ENCODE results near the gene CRTC3. TPM values are rescaled to one million over a fixed set of nuclear protein-coding genes. Genes with fewer than 3 reads are reported as not detected.

The CRTC3 gene
- total RNA-seq, 3 donors from 2014 or later (not counting 1 experiment from before 2014, with no cell fraction given): 68.8 to 101 (median 92.4) TPM

GRCh38 chr15:90609242-90610180, 79.8 kb downstream of the CRTC3 start:
- Histone ChIP-seq H3K9me3 (ENCODE audit: control insufficient read depth, insufficient read depth, low read length) (no peaks in the 10 kb centered on the region), H3K4me1 (ENCODE audit: control insufficient read depth, insufficient read depth, low read length) (no peaks in the 10 kb centered on the region), H3K4me3 (ENCODE audit: low read length) (no peak overlapping the region), H3K27ac (ENCODE audit: low read length) (no peak overlapping the region), H3K27me3 (ENCODE audit: control insufficient read depth, insufficient read depth, low read length) (no peaks in the 10 kb centered on the region), H3K36me3 (ENCODE audit: control insufficient read depth, insufficient read depth, low read length) (peaks cover 41% of the 10 kb centered on the region)
- DNase-seq: no peak
- H3K4me3 Mint-ChIP-seq: no peak overlapping the region
- H3K27me3 Mint-ChIP-seq (ENCODE audit: low read depth in 2 of 2): no peaks in the 10 kb centered on the region
- ATAC-seq: no peak
- no peak for TF ChIP-seq CTCF (IDR thresholded peaks at IDR 0.05)
- H3K36me3 Mint-ChIP-seq: peaks cover 11% of the 10 kb centered on the region
- H3K9me3 Mint-ChIP-seq: no peaks in the 10 kb centered on the region
- WGBS (ENCODE audit: insufficient coverage): 96% methylated on average over 4 of the region's 5 CpGs
- H3K4me1 Mint-ChIP-seq: peaks cover 8 to 18% of the 10 kb centered on the region in 2 donors
- peak overlapping the region in 1 of 2 donors; percentile 2 for H3K27ac Mint-ChIP-seq
- intact Hi-C loops (cut with micrococcal nuclease): loop anchor here (10.0 kb wide), 1 partner anchor 285 kb away; no protein-coding TSS in a partner anchor

- H3K27me3 ChIP-seq (ENCODE audit: control insufficient read depth, insufficient read depth, low read length): no peaks in the 10 kb centered on the region
- intact Hi-C loops (cut with micrococcal nuclease): no loop called here
- TF ChIP-seq CTCF (IDR thresholded peaks at IDR 0.05): no peak
- H3K4me1 Mint-ChIP-seq: peaks cover 8 to 18% of the 10 kb centered on the region in 2 donors
- ATAC-seq (no peak), DNase-seq (no peak)
- H3K4me3 ChIP-seq (ENCODE audit: low read length): no peak overlapping the region
- peaks cover 42% of the 10 kb centered on the region for H3K36me3 ChIP-seq (ENCODE audit: control insufficient read depth, insufficient read depth, low read length)
- 94% methylated on average over 2 of the region's 2 CpGs for WGBS (ENCODE audit: insufficient coverage)
- H3K9me3 ChIP-seq (ENCODE audit: control insufficient read depth, insufficient read depth, low read length): no peaks in the 10 kb centered on the region
- H3K4me1 ChIP-seq (ENCODE audit: control insufficient read depth, insufficient read depth, low read length): no peaks in the 10 kb centered on the region
- no peaks in the 10 kb centered on the region for H3K9me3 Mint-ChIP-seq
- peaks cover 11% of the 10 kb centered on the region for H3K36me3 Mint-ChIP-seq
- no peak overlapping the region for H3K27ac Mint-ChIP-seq
- no peak overlapping the region for H3K4me3 Mint-ChIP-seq
- H3K27me3 Mint-ChIP-seq (ENCODE audit: low read depth in 2 of 2): no peaks in the 10 kb centered on the region
- H3K27ac ChIP-seq (ENCODE audit: low read length): no peak overlapping the region
These were observed 80.5 kb downstream of the CRTC3 start for GRCh38 chr15:90610190-90610589.

GRCh38 chr15:90611157-90611556, 81.4 kb downstream of the CRTC3 start:
- Mint-ChIP-seq H3K4me1 (peaks cover 8 to 18% of the 10 kb centered on the region in 2 donors), H3K9me3 (no peaks in the 10 kb centered on the region), H3K27ac (no peak overlapping the region), H3K27me3 (ENCODE audit: low read depth in 2 of 2) (no peaks in the 10 kb centered on the region), H3K36me3 (peaks cover 11% of the 10 kb centered on the region), H3K4me3 (no peak overlapping the region)
- H3K4me3 ChIP-seq (ENCODE audit: low read length): no peak overlapping the region
- WGBS (ENCODE audit: insufficient coverage): 100% methylated on average over 2 of the region's 4 CpGs
- no peaks in the 10 kb centered on the region for H3K27me3 ChIP-seq (ENCODE audit: control insufficient read depth, insufficient read depth, low read length)
- ATAC-seq (no peak), DNase-seq (no peak)
- H3K36me3 ChIP-seq (ENCODE audit: control insufficient read depth, insufficient read depth, low read length): peaks cover 49% of the 10 kb centered on the region
- TF ChIP-seq CTCF (IDR thresholded peaks at IDR 0.05): no peak
- intact Hi-C loops (cut with micrococcal nuclease): no loop called here
- no peaks in the 10 kb centered on the region for H3K4me1 ChIP-seq (ENCODE audit: control insufficient read depth, insufficient read depth, low read length)
- no peak overlapping the region for H3K27ac ChIP-seq (ENCODE audit: low read length)
- no peaks in the 10 kb centered on the region for H3K9me3 ChIP-seq (ENCODE audit: control insufficient read depth, insufficient read depth, low read length)

Data from natural killer cell (primary cell).